NCI-H510A (cell line): Measurements from ENCODE around the gene ELAVL1.
"Not testable (repeated sequence)": the region's sequence is repeated elsewhere in the genome, so short reads cannot be mapped to it uniquely, and the experiment has no call there.

Source experiments
- DNase-seq: peaks from one replicate; lab custom pipeline; 2025; lab: John Stamatoyannopoulos, UW

ELAVL1 gene

DNA sequence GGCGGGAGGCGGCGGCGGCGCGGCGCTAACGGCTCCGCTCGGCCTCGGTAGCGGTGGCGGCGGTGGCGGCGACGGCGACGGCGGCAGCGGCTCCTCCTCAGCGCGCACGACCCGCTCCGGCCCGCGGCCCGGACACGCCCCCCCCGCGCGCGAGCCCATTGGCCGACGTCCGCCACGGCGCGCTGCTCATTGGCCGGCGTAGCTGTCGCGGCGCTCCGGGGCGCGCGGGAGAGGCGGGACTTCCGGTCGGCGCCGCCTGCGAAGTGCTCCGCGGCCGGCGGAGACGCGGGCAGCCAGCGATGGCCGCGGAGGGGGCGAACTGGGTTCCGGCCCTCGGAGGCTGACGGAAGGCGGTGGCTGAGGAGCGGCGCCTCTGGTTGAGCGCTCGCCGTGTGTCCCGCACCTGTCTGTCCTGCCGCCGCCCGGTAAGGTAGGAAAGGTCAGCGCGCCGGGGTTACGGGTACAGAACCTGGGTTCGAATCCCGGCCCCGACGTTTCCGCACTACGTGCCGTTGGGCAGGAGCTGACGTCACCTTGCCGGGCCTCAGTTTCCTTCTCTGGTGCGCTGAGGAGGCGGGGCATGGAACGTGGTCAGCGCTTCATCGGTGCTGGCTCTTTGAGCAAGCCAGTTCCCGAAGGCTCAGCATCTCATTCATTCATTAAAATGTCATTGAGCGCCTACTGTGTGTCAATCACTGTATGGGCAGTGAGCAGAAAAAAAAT lies at the start of gene ELAVL1:
TSS of gene ELAVL1 (minus strand) at position 108 of the 723 bp plus-strand sequence. CDS start 13,826 bp downstream, outside the sequence.
- peak; percentile 82 for DNase-seq

GRCh38 chr19:8054169-8054568 lies 48.7 kb upstream of the ELAVL1 start:
- DNase-seq: no peak

GRCh38 chr19:8052464-8052859 lies 47.0 kb upstream of the ELAVL1 start, which contains the start of gene CCL25:
CCL25 (plus strand) TSS chr19:8052760; CDS start chr19:8053050, 290 bp downstream.
- DNase-seq: no peak

DNA sequence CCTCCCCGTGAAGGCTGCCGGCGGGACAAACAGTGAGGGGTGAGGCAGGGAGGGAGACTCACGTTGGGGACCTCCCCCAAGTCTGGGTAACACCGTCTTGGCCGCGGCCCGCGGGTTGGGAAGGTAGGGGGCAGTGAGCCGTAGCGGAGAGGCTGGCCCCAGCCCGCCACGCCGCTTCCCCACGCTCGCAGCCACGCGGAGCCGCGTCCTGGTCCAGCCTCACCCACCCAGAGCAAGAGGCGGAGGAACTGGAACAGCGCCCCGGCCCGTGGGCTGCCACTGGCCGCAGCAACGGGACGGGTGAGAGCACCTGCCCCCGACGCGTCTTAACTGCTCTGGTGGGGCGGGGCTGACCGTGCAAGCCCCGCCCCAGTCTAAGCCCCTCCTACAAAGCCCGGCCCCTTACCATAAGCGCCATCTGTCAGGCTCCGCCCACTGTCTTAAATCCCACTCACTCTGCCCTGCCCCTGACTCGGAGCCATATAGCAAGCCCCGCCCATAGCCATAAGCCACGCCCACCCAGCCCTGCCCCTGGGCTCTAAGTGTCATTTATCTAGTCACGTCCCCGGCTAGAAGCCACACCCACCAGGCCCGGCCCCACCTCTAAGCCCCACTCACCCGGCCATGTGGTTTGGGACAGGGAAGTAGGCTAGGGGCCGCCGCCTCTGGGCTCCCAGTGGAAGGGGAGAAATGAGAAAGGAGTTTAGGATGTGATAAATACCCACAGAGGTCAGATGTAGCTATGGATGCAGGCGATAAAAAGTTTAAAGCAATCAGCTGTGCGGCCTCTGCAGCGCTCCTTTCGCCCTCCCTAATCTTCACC lies 45.0 kb upstream of the ELAVL1 start:
- no peak for DNase-seq

DNA sequence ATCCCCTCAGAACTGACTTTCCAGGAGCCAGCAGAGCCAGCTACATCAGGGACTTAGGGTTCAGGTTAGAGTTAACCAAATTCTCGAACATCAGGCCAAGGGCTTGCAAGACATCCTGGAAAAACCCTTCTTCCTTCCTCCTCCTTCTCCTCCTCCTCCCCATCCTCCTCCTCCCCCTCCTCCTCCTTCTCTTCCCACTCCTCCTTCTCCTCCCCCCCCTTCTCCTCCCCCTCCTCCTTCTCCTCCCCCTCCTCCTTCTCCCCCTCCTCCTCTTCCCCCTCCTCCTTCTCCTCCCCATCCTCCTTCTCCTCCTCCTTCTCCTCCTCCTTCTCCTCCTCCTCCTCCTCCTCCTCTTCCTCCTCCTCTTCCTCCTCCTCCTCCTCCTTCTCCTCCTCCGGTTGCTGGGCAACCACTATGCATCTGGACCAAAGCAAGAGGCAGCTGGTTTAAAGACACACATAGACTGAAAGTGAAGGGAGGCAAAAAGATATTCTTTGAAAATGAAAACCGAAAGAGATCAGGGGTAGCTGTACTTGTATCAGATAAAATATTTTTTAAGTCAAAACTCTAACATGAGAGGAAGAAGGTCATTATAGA lies 41.2 kb upstream of the ELAVL1 start:
- DNase-seq: no peak

DNA sequence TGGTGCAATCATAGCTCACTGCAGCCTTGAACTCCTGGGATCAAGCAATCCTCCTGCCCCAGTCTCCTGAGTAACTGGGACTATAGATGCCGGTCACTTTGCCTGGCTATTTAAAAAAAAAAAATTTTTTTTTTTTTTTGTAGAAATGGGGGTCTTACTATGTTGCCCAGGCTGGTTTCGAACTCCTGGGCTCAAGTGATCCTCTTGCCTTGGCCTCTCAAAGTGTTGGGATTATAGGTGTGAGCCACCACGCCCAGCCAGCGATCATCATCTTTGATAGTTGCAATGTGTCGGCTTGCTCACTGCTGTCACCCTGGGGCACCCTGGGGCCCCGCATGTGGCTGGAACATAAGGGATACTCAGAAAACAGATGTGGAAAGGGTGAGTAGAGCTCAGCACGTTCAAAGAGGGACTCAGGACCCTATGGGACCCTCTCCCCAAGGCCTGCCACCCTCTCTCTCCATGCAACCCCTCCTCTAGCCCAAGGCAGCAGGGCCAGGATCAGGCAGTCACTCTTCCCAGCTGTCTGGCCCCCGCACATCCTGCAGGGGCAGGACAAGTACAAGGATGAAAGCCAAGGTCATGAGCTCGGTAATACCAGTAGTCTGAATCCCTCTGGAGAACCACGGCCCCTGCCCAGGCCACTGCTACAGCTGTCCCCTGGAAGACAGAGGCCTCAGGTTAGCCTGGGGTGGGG lies 40.6 kb upstream of the ELAVL1 start:
- no peak for DNase-seq

DNA sequence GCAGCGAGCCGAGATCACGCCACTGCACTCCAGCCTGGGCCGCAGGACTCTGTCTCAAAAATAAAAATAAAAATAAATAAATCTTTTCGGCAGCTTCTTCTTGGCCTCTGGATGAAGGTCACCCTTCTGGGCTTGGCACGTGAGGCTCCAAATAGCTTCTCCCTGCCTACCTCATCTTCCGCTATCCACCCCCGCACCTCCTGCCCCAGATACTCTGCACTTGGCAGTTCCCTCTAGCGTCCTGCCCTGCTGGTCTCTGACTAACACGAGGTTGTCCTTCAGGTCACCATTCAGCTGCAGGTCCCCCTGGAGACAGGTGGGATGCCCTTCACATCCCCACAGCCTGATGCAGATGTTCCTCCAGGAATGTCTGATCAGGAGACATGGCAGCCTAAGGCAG lies 38.6 kb upstream of the ELAVL1 start:
- no peak for DNase-seq

- no peak for DNase-seq
These were observed 37.5 kb upstream of the ELAVL1 start for GRCh38 chr19:8042900-8043299.

GRCh38 chr19:8041531-8041931 lies 36.1 kb upstream of the ELAVL1 start:
- DNase-seq: no peak

DNA sequence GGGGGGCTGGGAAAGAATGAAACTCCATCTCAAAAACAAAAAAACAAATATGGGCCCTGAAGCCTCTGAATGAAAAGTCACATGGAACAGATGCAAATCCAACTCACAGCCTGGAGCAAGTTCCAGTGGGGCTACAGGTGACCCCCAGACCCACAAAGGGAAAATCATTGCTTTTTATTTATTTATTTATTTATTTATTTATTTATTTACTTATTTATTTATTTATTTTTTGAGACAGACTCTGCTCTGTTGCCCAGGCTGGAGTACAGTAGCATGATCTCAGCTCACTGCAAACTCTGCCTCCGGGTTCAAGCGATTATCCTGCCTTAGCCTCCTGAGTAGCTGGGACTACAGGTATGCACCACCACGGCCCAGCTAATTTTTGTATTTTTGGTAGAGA lies 33.8 kb upstream of the ELAVL1 start:
- DNase-seq: no peak

- DNase-seq: no peak
These were observed 33.4 kb upstream of the ELAVL1 start for GRCh38 chr19:8038815-8039214.

DNA sequence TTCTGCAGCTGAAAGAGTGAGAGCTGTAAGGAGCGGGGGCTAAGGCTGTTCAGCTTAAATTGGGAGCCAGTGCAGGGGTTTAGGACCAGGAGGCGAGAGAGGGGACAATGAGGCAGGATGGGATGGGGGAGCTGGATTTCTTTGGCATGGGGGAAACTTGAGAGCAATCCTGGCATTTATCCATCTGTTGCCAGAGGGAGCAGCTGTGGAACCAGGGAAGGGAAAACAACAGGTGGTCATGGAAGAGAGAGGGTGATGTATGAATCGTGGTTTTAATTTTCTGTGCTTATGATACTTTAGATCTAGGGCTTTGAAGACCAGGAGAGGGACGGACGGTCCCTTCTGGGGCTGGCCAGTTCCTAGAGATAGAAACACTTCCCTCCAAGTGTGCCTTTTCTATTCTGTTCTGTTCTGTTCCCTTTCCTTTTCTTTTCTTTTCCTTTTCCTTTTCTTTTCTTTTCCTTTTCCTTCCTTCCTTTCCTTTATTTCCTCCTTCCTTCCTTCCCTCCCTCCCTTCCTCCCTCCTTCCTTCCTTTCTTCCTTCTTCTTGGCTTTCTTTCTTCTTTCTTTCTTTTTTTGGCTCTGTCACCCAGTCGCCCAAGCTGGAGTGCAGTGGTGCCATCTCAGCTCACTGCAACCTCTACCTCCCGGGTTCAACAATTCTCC lies 31.1 kb upstream of the ELAVL1 start:
- DNase-seq: no peak

- no peak for DNase-seq
These were observed 28.7 kb upstream of the ELAVL1 start for GRCh38 chr19:8034178-8034525.

- DNase-seq: not testable (repeated sequence)
These were observed 28.1 kb upstream of the ELAVL1 start for GRCh38 chr19:8033287-8034177.

DNA sequence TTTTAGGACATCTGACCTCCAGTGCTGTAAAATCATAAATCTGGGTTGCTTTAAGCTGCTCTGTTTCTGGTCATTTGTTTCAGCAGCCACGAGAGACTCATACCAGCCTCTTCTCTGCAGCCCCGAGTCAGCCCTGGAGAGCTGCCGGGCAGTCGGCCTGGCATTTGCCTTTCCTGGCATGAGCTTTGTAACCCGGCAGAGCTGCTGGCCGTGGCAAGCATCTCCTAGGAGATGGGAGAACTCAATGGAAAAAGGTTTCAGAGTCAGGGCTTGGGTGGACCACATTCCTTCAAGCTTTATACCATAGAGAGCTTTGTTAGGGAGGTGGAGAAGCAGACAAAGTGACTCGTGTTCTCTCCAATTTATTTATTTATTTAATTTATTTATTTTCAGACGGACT lies 25.5 kb upstream of the ELAVL1 start:
- DNase-seq: no peak

DNA sequence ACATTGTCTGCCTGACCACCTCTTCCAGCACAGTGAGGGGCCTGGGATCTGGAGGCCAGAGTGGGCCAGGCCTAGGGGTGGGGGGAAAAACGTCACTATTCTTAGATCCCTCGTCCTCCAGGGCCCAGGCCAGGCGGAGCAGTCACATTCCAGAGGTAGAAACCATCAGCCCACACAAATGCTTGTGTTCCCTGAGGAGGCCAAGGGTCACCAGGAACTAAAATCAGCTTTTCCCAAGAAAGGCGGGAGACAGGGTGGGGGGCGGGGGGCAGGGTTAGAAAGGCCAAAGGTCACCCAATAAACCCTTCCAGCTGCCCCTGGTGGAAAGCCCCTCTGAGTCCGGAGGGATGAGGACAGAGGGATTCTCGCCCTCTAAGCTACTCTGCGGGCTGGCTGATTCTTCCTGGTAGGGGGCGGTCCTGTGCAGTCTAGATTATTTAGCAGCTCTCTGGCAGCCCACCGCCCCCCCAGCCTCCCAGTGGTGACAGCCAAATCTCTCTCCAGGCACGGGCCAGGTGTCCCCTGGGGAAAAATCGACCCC lies 23.6 kb upstream of the ELAVL1 start:
- no peak for DNase-seq

- no peak for DNase-seq
These were observed 19.9 kb upstream of the ELAVL1 start for GRCh38 chr19:8025316-8025715.

- DNase-seq: not testable (repeated sequence)
These were observed 18.8 kb upstream of the ELAVL1 start for GRCh38 chr19:8024256-8024655.

- no peak for DNase-seq
These were observed 17.9 kb upstream of the ELAVL1 start for GRCh38 chr19:8023371-8023770.

GRCh38 chr19:8022275-8022674 lies 16.8 kb upstream of the ELAVL1 start:
- no peak for DNase-seq
